NCI-H2227 treated with DMSO at 0.1 percent for 48 hours (cell line): ENCODE measurements around the gene NRG3.
"Not testable (repeated sequence)": the region's sequence is repeated elsewhere in the genome, so short reads cannot be mapped to it uniquely, and the experiment has no call there.

ENCODE experiments used
- DNase-seq: peaks from one replicate; lab custom pipeline; 2025; lab: John Stamatoyannopoulos, UW

Gene NRG3

DNA sequence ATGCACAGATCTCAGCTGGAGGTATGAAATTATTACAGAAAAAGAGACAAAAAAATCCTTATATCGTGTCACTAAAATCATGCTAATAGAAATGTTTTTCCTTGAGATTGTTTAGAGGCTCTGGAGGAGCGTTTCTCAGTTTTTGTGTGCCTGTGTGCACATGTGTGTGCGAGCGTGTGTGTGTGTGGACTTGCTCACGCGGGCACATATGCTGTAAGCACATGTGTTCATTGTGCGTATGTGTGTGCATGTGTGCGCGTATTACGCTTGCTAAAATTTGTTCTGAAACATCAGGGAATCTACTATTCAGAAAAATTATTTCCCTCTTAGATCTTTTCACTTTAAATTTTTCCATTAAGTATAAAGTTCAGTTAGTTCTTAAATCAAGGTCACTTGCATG is 1111.2 kb downstream of the NRG3 start:
- no peak for DNase-seq

DNA sequence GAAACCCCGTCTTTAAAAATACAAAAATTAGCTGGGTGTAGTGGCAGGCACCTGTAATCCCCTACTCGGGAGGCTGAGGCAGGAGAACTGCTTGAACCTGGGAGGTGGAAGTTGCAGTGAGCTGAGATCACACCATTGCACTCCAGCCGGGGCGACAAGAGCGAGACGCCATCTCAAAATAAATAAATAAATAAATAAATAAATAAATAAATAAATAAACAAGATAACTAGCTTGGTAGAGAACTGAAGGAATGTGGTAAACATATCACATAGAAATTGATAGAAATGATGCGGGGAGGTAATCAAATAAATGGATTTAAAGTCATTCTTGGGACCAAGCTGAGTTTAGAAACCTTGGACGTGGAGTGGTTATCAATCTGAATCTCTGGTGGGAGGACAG is 1131.5 kb downstream of the NRG3 start:
- DNase-seq, result not testable (repeated sequence)

DNA sequence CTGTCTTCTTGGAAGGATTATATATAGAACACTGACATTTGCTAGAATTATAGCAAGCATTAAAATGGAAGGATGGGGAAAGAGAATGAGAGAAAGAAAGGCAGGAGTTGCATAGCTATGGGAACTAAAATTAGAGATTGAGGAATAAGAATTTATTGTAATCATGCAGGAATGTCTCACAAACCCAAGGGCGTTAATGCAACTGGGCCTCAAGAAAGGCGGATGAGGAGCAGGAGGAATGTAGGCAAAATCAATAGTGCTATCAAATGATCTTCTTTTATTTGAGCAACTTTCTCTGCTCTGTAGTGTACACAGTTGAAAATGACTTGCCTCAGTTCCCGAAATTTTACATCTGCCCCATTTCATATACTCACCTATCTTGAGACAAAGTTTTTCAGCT is 1132.5 kb downstream of the NRG3 start:
- no peak for DNase-seq

DNA sequence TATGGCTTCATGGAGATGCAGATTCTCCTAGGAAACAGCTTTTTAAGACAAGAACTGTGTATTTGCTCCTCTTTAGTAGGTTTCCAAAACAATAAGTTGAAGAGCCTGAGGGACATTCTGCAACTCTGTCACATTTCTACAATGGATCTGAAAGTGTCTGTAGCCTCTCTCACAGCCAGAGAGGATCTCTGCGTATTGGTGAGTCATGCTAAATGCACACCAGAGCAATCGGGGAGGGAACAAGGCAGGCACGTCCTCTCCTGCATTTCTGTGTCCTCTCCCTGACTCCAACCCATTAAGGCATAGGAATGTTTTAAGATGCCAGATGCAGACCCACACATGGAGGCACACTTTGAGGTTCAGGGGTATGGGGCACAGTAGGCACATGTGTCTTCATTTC is 1137.9 kb downstream of the NRG3 start:
- no peak for DNase-seq

DNA sequence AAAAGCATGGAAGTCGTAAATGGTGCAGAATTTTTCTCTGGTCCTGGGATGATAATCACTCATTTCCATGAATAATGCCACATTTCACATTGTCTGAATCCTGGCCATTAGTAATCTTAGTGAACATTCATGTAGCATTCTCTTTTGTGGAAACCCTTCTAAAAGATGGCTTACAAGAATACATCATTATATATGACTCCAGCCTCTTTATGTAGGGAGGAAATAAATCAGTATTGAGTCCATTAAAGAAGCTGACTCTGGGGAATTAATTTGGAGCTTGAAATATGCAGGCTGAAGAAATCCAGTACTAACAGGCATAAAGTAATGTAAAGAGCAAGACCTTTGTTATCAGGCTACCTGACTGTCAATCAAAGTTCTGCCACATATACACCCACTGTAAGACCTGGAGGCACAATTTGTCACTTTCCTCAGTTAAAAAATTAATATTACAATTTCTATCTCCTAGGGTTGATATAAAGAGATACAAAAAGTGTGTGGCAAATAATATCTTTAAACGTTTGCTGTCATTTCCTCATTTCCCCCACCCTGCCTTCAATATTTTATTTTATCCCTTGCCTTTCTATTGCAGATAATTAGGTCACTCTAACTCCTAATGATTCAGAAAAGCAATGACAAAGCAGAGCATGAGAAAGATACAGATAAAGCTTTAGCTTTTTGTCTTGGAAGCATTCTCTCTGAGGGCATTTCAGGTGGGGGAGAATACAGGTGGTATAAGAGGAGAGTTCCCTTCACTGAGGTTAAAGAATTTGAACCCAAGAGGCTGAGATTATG is 1142.3 kb downstream of the NRG3 start:
- DNase-seq, result no peak

DNA sequence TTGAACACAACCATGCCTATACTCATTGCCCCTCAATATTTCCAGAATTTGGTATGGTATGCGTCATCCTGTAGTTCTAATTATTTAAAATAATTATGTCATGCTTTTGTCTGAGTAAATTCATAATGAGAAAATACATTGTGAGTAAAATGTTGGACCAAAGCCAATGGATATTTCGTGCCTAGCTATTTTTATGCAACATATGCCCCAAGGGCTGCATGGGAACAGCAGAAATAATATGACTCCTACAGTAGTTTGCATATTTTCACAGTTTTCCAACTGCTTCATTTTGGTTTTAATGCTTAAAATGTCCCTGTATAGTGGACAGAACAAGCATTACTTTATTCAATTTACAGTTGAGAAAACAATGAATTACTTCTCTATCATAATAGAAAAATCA is 1148.7 kb downstream of the NRG3 start:
- DNase-seq, result no peak
